Gastrocnemius medialis (tissue), 4 donors: Measurements from ENCODE around the gene DNAH17. TPM values are rescaled to one million over a fixed set of nuclear protein-coding genes. Genes with fewer than 3 reads are reported as not detected.
A peak's percentile ranks its signal among the peaks of the same experiment; 100 is the strongest.

ENCODE experiments used
- ATAC-seq, 2 donors: fragments of 150-250 bp; one replicate each; pipeline ENCODE4 v1.9.1; 2016
- DNase-seq, 2 donors: peaks; one replicate each; pipeline ENCODE4 v3.0.0-alpha.2; 2019
- H3K27ac ChIP-seq, 4 donors: fragments of 200-600 bp; sonication (generic); 1 replicate in 1 of 4; 2 replicates in 3 of 4; pipeline ENCODE4 v1.5.1; 2016 to 2018; ENCODE audit warnings: mild to moderate bottlenecking in 2 of 4, moderate library complexity in 1 of 4
- H3K27me3 ChIP-seq, 3 donors: fragments of 200-600 bp; sonication (generic) in 2 of 3; 1 replicate in 1 of 3; 2 replicates in 2 of 3; pipeline versions ENCODE4 v1.5.1 to v1.6.0; 2016 to 2019; ENCODE audit warnings: mild to moderate bottlenecking in 1 of 3, moderate library complexity in 1 of 3
- H3K36me3 ChIP-seq, 2 donors: fragments of 200-600 bp; sonication (generic) in 1 of 2; one replicate each; pipeline ENCODE4 v1.5.1; 2017 to 2018
- H3K4me1 ChIP-seq, 2 donors: fragments of 200-600 bp; sonication (generic) in 1 of 2; one replicate each; pipeline ENCODE4 v1.5.1; 2016 to 2017; ENCODE audit warnings: mild to moderate bottlenecking in 2 of 2
- H3K4me3 ChIP-seq, 4 donors: fragments of 200-600 bp; sonication (generic) in 3 of 4; 1 replicate in 1 of 4; 2 replicates in 3 of 4; pipeline ENCODE4 v1.5.1; 2016 to 2019; ENCODE audit warnings: mild to moderate bottlenecking in 2 of 4
- H3K9me3 ChIP-seq, 3 donors: fragments of 200-600 bp; sonication (generic) in 2 of 3; 1 replicate in 1 of 3; 2 replicates in 2 of 3; pipeline ENCODE4 v1.5.1; 2016 to 2019
- CTCF ChIP-seq, 5 experiments: fragments of 450-650 bp in 3 of 5; fragments of 200-600 bp in 2 of 5; sonication (generic) in 2 of 5; IDR thresholded peaks in 4 of 5; conservative IDR thresholded peaks in 1 of 5; 1 replicate in 4 of 5; 2 replicates in 1 of 5; pipeline ENCODE4 v1.5.1; 2016 to 2019; ENCODE audit warnings: antibody characterized with exemption in 5 of 5, mild to moderate bottlenecking in 3 of 5, moderate library complexity in 3 of 5
- POLR2A ChIP-seq, 2 donors: fragments of 450-650 bp; IDR thresholded peaks; one replicate each; pipeline ENCODE4 v1.6.1; 2017; ENCODE audit warnings: antibody characterized with exemption in 2 of 2, mild to moderate bottlenecking in 2 of 2, moderate library complexity in 2 of 2
- in situ Hi-C, 4 donors: fragments of 200-750 bp; cut with MboI; loops; one replicate each; pipeline versions ENCODE4 v1.15.0 to v1.8.0; 2017; ENCODE audit warnings: low sequenced_read_pairs in 4 of 4
- intact Hi-C: fragments of 100-400 bp; cut with DNase I; formaldehyde crosslinking; loops from one replicate; pipeline ENCODE4 v1.15.1; 2023; ENCODE audit warnings: low total_unique reads
- total RNA-seq, 4 donors: library from RNA; depleted of rRNA; stranded (reverse); fragments of >200 nt; gene quantifications; one replicate each; pipeline versions ENCODE4 v1.1.0 to v1.2.3, GENCODE V29; 2016

The DNAH17 gene
- total RNA-seq, 4 donors from 2014 or later, result 0.56 TPM; not detected in 3

- in situ Hi-C loops, result loop anchor here in 3 of 4 donors (5.0 to 10.0 kb wide), 6 partner anchors 49 to 139 kb away; partner anchors contain the start of genes SOCS3 (in 2 of the 3) and PGS1 (in 1 of the 3)
- ATAC-seq, result no peak
Observed at GRCh38 chr17:78423961-78424675, 153.1 kb downstream of the DNAH17 start.

GRCh38 chr17:78422872-78423588, 154.2 kb downstream of the DNAH17 start:
- Histone ChIP-seq H3K9me3 (no peaks in the 10 kb centered on the region), H3K27me3 (no peaks in the 10 kb centered on the region), H3K4me3 (no peak overlapping the region), H3K27ac (no peak overlapping the region), H3K36me3 (peaks cover 0 to 30% of the 10 kb centered on the region in 2 donors), H3K4me1 (peaks cover 0 to 4% of the 10 kb centered on the region in 2 donors)
- TF ChIP-seq CTCF (IDR thresholded peaks at IDR 0.05 in 4 of 5, conservative IDR thresholded peaks at IDR 0.05 in 1 of 5) (no peak), POLR2A (IDR thresholded peaks at IDR 0.05) (no peak)
- intact Hi-C loops, result loop anchor here (1.0 kb wide), 3 partner anchors 63 to 172 kb away; partner anchors contain the start of gene SOCS3
- in situ Hi-C loops, result loop anchor here in 3 of 4 donors (5.0 to 10.0 kb wide), 6 partner anchors 48 to 138 kb away; partner anchors contain the start of genes SOCS3 (in 2 of the 3) and PGS1 (in 1 of the 3)
- DNase-seq, result no peak
- ATAC-seq, result no peak

More at GRCh38 chr17:78423961-78424675, 153.1 kb downstream of the DNAH17 start:
- H3K4me1 ChIP-seq, result no peaks in the 10 kb centered on the region
- DNase-seq, result no peak
- H3K27ac ChIP-seq, result no peak overlapping the region
- H3K4me3 ChIP-seq, result no peak overlapping the region
- H3K9me3 ChIP-seq, result no peaks in the 10 kb centered on the region
- peaks cover 0 to 30% of the 10 kb centered on the region in 2 donors for H3K36me3 ChIP-seq
- H3K27me3 ChIP-seq, result no peaks in the 10 kb centered on the region
- intact Hi-C loops, result no loop called here
- TF ChIP-seq CTCF (IDR thresholded peaks at IDR 0.05 in 4 of 5, conservative IDR thresholded peaks at IDR 0.05 in 1 of 5) (no peak), POLR2A (IDR thresholded peaks at IDR 0.05) (no peak)

GRCh38 chr17:78422267-78422605, 155.0 kb downstream of the DNAH17 start:
- Histone ChIP-seq H3K4me3 (no peak overlapping the region), H3K27ac (no peak overlapping the region), H3K9me3 (no peaks in the 10 kb centered on the region), H3K36me3 (peaks cover 0 to 30% of the 10 kb centered on the region in 2 donors), H3K27me3 (no peaks in the 10 kb centered on the region), H3K4me1 (peaks cover 0 to 10% of the 10 kb centered on the region in 2 donors)
- DNase-seq (no peak), ATAC-seq (no peak)
- in situ Hi-C loops, result loop anchor here in 3 of 4 donors (5.0 to 10.0 kb wide), 6 partner anchors 47 to 137 kb away; partner anchors contain the start of genes SOCS3 (in 2 of the 3) and PGS1 (in 1 of the 3)
- TF ChIP-seq CTCF (IDR thresholded peaks at IDR 0.05 in 4 of 5, conservative IDR thresholded peaks at IDR 0.05 in 1 of 5) (peak in 1 of 5 experiments; percentile 9), POLR2A (IDR thresholded peaks at IDR 0.05) (no peak)
- intact Hi-C loops, result loop anchor here (1.0 kb wide), 3 partner anchors 62 to 171 kb away; partner anchors contain the start of gene SOCS3

- H3K9me3 ChIP-seq, result no peaks in the 10 kb centered on the region
- H3K4me1 ChIP-seq, result peaks cover under 1 to 13% of the 10 kb centered on the region in 2 donors
- H3K27ac ChIP-seq, result peak overlapping the region in 1 of 4 donors; percentile 38
- H3K4me3 ChIP-seq, result no peak overlapping the region
- peak; percentile 57 to 82 for ATAC-seq
- TF ChIP-seq POLR2A (IDR thresholded peaks at IDR 0.05) (no peak), CTCF (IDR thresholded peaks at IDR 0.05 in 4 of 5, conservative IDR thresholded peaks at IDR 0.05 in 1 of 5) (peak; percentile 97 to 100 (median 98))
- H3K27me3 ChIP-seq, result no peaks in the 10 kb centered on the region
- peaks cover 0 to 30% of the 10 kb centered on the region in 2 donors for H3K36me3 ChIP-seq
- in situ Hi-C loops, result loop anchor here in 3 of 4 donors (5.0 to 10.0 kb wide), 6 partner anchors 47 to 137 kb away; partner anchors contain the start of genes SOCS3 (in 2 of the 3) and PGS1 (in 1 of the 3)
- DNase-seq, result peak; percentile 49 to 67
- intact Hi-C loops, result loop anchor here (1.0 kb wide), 3 partner anchors 61 to 170 kb away; partner anchors contain the start of gene SOCS3
Observed at GRCh38 chr17:78421534-78422266, 155.5 kb downstream of the DNAH17 start.
